ENCODE results near the gene ISG20L2. TPM values are rescaled to one million over a fixed set of nuclear protein-coding genes. Genes with fewer than 3 reads are reported as not detected.

The ISG20L2 gene
- total RNA-seq, 2 experiments from 2014 or later, result 69.9 to 78.5 TPM

DNA sequence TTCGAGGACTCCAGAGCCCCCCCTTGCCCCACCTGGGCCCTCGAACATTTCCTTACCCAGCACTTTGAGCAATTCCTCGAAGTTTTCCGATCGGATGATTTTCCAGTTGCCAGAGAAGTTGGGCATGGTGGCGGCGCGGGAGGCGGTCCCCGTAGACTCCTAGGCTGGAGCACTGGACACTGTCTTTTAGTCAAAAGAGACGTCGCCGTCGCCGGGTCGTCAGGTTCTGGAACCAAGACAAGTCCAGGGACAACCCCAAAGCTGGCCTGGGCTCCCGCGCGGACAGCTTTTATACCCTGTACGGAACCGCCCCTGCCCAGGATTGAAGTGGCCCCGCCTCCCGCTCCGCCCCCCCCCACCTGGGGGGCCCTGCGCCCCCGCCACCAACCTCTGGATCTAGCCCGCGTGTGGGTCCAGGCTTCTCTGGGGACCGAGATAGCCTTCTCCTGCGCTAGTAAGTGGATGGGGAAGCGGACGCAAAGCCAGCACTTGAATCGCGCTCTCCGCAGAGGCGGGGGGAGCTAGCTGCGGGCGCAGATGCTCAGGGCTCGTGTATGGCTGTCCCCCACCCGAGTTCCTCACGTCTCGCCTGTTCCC lies 23.1 kb downstream of the ISG20L2 start, which contains the start of gene CRABP2:
TSS of gene CRABP2 (minus strand) at position 263 of the 597 bp plus-strand sequence. CDS start at position 126, 137 bp downstream.
- CTCF ChIA-PET, result interaction anchor here (0.6 to 10.5 kb wide), 20 partner anchors 10 to 188 kb away, joined by 3 to 119 read pairs (median 4); partner anchors contain the start of genes ISG20L2, METTL25B, NES and PEAR1
- POLR2A ChIA-PET, result interaction anchor here (1.4 to 2.6 kb wide), 3 partner anchors 13 to 16 kb away, joined by 4 to 10 read pairs (median 4); no protein-coding TSS in a partner anchor

DNA sequence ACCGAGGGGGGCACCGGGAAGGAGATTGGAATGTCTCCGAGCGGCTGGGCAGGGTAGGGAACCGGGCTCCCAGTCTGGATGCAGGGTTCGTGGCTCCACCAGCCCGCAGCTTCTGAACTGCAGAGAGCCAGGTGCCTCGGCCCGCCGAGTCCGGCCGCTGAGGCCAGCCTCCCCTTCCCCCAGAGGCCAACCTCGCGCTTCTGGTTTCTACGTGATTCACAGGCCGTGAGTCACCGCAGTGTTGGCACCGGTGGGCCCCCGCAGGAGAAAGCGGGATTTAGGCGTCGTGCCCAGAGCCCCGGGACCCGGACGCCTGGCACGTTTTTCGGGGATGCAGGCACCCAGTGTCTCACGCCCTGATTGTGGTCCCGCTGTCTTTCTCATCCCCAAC lies 23.6 kb downstream of the ISG20L2 start:
- ChIA-PET POLR2A (interaction anchor here (0.6 to 2.6 kb wide), 3 partner anchors 15 to 343 kb away, joined by 4 to 10 read pairs (median 4); no protein-coding TSS in a partner anchor), CTCF (interaction anchor here (1.0 to 10.5 kb wide), 9 partner anchors 11 to 189 kb away, joined by 3 to 119 read pairs (median 8); partner anchors contain the start of genes ISG20L2, METTL25B, PEAR1 and PRCC)

DNA sequence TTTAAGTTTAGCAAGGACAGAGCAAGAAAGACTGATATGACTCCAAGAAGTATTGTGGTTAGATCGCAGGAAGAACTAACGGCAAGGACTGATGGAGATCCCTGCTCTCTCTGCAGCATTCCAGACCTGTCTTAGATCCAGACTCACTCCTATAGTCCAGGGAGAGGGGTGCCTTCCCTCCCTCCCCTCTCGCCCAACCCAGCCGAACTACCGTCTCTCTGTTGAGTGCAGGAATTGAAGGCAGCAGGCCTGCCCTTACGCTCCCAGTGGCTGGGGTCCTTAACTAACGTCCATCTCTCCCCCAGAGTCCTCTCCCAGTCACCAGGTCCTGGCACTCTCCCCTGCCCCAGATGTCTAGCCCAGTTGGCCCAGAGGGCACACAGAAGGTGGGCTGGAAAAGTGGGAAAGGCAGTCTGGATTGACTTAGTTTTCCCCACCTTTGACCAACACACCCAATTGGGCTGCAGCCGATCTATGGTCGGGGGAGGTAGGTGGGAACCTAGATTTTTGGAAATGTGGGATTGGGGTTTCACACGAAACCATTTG lies 24.3 kb downstream of the ISG20L2 start:
- ChIA-PET CTCF (interaction anchor here (0.5 to 10.5 kb wide), 5 partner anchors 14 to 696 kb away, joined by 3 to 119 read pairs (median 17); partner anchors contain the start of genes ISG20L2 and METTL25B), POLR2A (interaction anchor here (0.6 to 2.1 kb wide), 4 partner anchors 17 to 342 kb away, joined by 3 to 4 read pairs (median 4); no protein-coding TSS in a partner anchor)

DNA sequence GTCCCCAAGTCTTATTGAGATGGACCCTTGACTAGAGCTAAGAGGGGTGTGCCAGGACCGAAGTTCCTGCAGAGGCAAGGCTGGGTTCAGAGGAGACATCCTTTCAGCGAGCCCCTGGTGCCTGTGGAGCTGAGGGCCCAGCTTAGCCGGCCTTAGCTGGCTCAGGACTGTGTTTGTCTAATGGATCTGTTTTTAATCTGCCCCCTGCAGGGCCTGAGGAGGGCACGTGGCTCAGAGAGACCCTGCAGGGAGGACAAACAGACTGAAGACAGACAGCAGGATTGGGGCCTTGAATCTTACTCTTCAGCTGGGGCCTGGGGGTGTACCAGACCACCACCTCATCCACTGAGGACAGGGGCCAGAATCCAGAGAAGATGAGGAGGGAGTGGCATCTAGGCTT lies 24.8 kb downstream of the ISG20L2 start:
- POLR2A ChIA-PET, result interaction anchor here (0.8 kb wide), 1 partner anchor 19 kb away, joined by 3 read pairs; no protein-coding TSS in a partner anchor
- CTCF ChIA-PET, result interaction anchor here (0.5 to 10.5 kb wide), 4 partner anchors 13 to 696 kb away, joined by 3 to 119 read pairs (median 32); partner anchors contain the start of genes ISG20L2 and METTL25B

GRCh38 chr1:156703336-156703735 lies 25.2 kb downstream of the ISG20L2 start:
- ChIA-PET POLR2A (no interaction called here), CTCF (interaction anchor here (0.7 to 10.5 kb wide), 7 partner anchors 9 to 294 kb away, joined by 3 to 119 read pairs (median 4); partner anchors contain the start of genes ISG20L2 and METTL25B)

DNA sequence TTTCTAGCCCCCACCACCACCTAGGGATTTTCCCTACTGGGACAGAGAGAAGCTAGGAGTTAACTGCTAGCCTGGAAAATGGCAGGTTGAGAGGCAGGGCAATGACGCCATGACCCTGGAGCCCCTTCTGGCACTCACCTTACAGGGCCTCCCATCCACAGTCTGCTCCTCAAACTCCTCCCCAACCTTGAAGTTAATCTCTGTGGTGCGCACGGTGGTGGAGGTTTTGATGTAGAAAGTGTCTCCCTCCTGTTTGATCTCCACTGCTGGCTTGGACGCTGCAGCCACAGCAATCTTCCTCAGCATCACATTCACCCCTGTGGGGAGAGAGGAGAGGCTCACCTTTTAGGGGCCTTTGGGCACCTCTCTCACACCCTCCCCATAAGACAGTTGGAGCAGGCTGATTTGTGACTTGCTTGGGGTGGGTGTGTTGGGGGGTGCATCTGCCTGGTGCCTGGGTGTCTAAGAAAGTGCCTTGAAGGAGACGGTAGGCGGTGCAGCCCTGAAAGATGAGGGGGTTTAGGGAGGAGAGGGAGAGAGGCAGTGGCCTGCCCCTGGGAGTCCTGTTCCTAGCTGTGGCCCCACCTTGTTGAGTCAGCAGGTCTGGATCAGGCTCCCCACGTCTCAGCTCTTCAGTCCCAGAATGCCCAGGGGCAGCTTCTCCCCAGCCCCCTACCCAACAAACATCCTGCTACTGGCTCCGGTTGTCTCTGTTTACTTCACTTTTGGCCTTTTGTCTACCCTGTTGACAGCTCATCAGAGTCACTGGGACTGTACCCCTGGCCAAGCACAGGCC lies 27.6 kb downstream of the ISG20L2 start:
- ChIA-PET POLR2A (no interaction called here), CTCF (interaction anchor here (1.3 to 10.5 kb wide), 3 partner anchors 11 to 41 kb away, joined by 3 to 119 read pairs (median 7); no protein-coding TSS in a partner anchor)

DNA sequence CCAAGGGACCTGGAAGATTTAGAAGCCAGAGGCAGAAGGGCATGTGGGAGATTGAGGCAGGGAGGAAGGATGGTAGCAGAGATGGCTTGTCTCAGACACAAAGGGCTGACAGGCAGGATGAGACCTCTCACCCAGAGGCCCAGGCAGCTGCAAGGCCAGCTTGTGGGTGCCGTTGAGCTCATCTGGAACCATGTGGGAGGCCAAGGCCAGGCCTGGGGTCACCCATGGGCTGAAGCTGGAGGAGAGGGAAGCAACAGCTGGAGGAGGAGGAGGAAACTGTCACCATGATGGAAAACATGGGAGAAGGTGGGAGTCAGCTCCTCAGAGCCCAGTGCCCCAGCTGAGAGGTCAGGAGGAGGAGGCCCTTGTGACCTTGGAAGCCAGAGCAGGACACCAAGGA lies 29.6 kb downstream of the ISG20L2 start:
- ChIA-PET CTCF (interaction anchor here (1.2 to 10.5 kb wide), 2 partner anchors 9 to 14 kb away, joined by 3 to 119 read pairs; no protein-coding TSS in a partner anchor), POLR2A (no interaction called here)

DNA sequence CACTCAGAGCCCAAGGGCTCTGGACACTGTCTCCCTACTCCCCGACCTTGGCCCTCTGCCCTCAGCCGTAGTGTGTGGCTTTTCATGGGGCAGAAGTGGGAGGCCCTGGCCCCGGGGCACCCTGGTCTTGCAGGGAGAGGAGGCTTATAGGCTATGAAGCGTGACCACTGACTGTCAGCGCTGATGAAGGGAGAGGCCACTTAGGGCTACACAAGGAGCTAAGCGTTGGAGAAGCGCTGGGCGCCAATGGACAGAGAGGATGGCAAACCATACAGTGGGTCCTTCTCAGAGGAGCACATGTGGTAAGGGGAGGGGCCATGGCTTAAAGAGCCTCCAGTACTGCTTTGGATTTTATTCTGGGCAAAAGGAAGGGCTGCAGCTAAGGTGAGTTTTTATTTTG lies 31.1 kb downstream of the ISG20L2 start:
- CTCF ChIA-PET, result interaction anchor here (10.5 kb wide), 1 partner anchor 7 kb away, joined by 119 read pairs; no protein-coding TSS in a partner anchor
- POLR2A ChIA-PET, result no interaction called here

DNA sequence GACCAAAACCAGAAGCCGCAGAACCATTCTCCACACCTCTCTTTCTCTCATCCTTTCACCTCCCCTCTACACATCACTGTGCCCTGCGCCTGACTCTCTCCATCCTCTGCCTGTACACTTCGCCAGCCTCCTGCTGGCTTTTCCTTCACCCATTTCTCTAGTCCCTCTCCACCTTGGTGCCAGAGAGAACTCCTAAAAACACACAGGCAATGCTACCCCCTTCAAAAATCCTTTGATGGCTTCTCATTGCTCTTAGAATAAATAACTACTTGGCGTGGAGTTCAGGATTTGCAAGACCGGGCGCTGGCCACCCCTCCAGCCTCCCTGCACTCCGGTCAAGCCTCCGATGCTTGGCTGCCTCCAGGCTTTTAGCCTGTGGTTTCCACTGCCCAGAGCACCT lies 31.8 kb downstream of the ISG20L2 start:
- ChIA-PET POLR2A (no interaction called here), CTCF (no interaction called here)

- POLR2A ChIA-PET, result no interaction called here
- CTCF ChIA-PET, result interaction anchor here (0.7 to 1.7 kb wide), 4 partner anchors 10 to 32 kb away, joined by 3 to 5 read pairs (median 4); no protein-coding TSS in a partner anchor
Observed at GRCh38 chr1:156694690-156694962, 33.9 kb downstream of the ISG20L2 start.

- ChIA-PET POLR2A (no interaction called here), CTCF (interaction anchor here (1.2 to 1.7 kb wide), 2 partner anchors 12 to 32 kb away, joined by 4 to 5 read pairs; partner anchors contain the start of gene CRABP2)
Observed at GRCh38 chr1:156693848-156694689, 34.5 kb downstream of the ISG20L2 start.

- ChIA-PET POLR2A (no interaction called here), CTCF (interaction anchor here (1.2 to 6.4 kb wide), 3 partner anchors 13 to 33 kb away, joined by 4 to 164 read pairs (median 5); partner anchors contain the start of genes CRABP2, ISG20L2 and METTL25B)
Observed at GRCh38 chr1:156692925-156693847, 35.4 kb downstream of the ISG20L2 start.

DNA sequence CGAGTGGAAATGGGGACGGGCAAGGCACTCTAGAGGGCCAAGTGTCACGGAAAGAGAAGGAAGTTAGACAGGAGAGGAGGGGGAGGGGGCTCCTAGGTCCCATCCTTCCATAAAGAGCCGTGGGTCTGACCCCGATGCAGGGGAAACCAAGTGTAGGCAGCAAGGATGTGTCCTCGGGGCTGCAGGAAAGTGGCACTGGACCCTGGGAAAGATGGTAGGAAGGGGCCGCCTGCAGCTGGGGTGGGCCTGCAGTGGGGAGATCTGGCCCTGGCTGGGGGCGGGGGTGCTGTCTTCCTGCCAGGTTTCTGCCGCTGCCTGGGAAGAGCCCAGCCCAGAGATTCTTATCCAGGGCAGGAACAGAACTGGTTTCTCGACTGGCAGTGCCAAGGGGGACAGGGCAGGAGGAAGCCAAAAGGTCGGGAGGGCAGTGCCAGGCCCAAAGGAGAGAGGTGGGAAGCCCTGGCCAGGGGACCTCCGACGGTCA lies 36.1 kb downstream of the ISG20L2 start:
- CTCF ChIA-PET, result interaction anchor here (4.1 to 6.4 kb wide), 2 partner anchors 10 to 33 kb away, joined by 119 to 164 read pairs; partner anchors contain the start of genes CRABP2, ISG20L2 and METTL25B
- POLR2A ChIA-PET, result no interaction called here

DNA sequence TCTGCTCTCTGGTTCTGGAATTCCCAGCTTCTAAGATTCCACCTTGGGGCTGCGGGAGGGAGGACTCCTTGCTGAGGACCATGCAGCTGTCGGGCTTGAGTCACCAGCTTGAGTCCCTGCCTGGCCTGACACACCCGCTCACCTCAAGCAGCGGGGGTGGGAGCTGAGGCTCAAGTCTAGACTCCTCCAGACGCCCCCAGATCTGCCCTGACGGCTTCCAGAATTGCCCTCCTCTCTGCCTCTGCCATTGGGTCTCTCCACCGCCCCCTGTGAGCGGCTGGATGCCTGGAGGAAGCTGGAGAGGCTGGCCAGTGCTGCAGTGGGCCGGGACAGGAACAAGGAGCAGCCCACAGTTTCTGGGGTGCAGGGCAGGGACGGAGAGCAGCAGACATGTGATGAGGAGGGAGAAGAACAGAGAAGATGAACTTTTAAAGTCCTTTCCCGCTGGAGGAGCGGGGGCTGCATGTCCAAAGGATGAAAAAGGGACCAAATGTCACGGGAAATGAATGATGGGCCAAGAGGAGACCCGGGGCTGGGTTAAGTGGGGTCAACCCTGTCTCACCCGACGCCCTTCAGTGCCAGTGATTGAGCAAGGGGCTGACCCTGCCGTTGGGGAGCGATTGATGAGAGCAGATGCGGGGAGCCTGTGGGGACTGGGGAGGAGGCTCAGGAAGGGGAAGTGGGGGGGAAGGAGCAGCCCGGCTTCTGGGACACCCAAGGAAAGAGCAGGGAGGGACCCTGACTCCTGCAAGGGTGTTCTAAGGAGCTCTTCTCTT lies 36.7 kb downstream of the ISG20L2 start:
- ChIA-PET CTCF (interaction anchor here (2.1 to 6.4 kb wide), 5 partner anchors 11 to 197 kb away, joined by 7 to 164 read pairs (median 35); partner anchors contain the start of genes CRABP2, ISG20L2 and METTL25B), POLR2A (no interaction called here)

- POLR2A ChIA-PET, result no interaction called here
- CTCF ChIA-PET, result interaction anchor here (1.8 to 6.4 kb wide), 8 partner anchors 11 to 198 kb away, joined by 5 to 164 read pairs (median 22); partner anchors contain the start of genes CRABP2, ISG20L2 and METTL25B
Observed at GRCh38 chr1:156691191-156691590, 37.4 kb downstream of the ISG20L2 start.

- ChIA-PET POLR2A (interaction anchor here (1.5 to 2.5 kb wide), 2 partner anchors 16 to 35 kb away, joined by 10 to 12 read pairs; partner anchors contain the start of gene CRABP2), CTCF (interaction anchor here (0.7 to 6.4 kb wide), 21 partner anchors 11 to 199 kb away, joined by 3 to 164 read pairs (median 7); partner anchors contain the start of genes CRABP2, INSRR, ISG20L2 and METTL25B)
Observed at GRCh38 chr1:156690675-156691036, 37.9 kb downstream of the ISG20L2 start.

Data from activated CD8-positive, alpha-beta memory T cell treated with anti-CD3 and anti-CD28 coated beads for 36 hours (primary cell).